Thymus (tissue), 11 donors: ENCODE data around the gene RTN4RL1. TPM values are rescaled to one million over a fixed set of nuclear protein-coding genes. Genes with fewer than 3 reads are reported as not detected.

Source experiments
- DNase-seq, 9 donors: peaks; one replicate each; pipeline ENCODE4 v3.0.0-alpha.2; 2013; ENCODE audit warnings: low spot score in 9 of 9, low read depth in 6 of 9, missing footprints in 1 of 9
- H3K27ac ChIP-seq, 2 donors: one replicate each; pipeline ENCODE4 v1.5.1; 2013; ENCODE audit warnings: control low read depth in 1 of 2, low read depth in 1 of 2, low read length in 1 of 2, mild to moderate bottlenecking in 1 of 2, moderate library complexity in 1 of 2
- H3K27me3 ChIP-seq, 2 donors: one replicate each; pipeline ENCODE4 v1.5.1; 2013; ENCODE audit warnings: low read length in 1 of 2; ENCODE audit not compliant: control insufficient read depth in 2 of 2, insufficient read depth in 1 of 2
- H3K36me3 ChIP-seq, 2 donors: one replicate each; pipeline ENCODE4 v1.5.1; 2013; ENCODE audit warnings: low read length in 1 of 2, mild to moderate bottlenecking in 1 of 2, moderate library complexity in 1 of 2; ENCODE audit not compliant: control insufficient read depth in 2 of 2, insufficient read depth in 2 of 2
- H3K4me1 ChIP-seq, 2 donors: one replicate each; pipeline ENCODE4 v1.5.1; 2013; ENCODE audit warnings: low read length in 2 of 2; ENCODE audit not compliant: control insufficient read depth in 2 of 2, insufficient read depth in 2 of 2
- H3K4me3 ChIP-seq, 2 donors: one replicate each; pipeline ENCODE4 v1.5.1; 2013; ENCODE audit warnings: low read length in 2 of 2, control low read depth in 1 of 2, mild to moderate bottlenecking in 1 of 2
- H3K9me3 ChIP-seq, 2 donors: one replicate each; pipeline ENCODE4 v1.5.1; 2013; ENCODE audit warnings: low read length in 1 of 2, mild to moderate bottlenecking in 1 of 2; ENCODE audit not compliant: control insufficient read depth in 2 of 2, insufficient read depth in 1 of 2
- WGBS: extraction: QIAGEN DNeasy Blood & Tissue Kit; methylation state at CpG from one replicate; pipeline ENCODE4 v1.1.7; 2013; 5-methylcytosine and 5-hydroxymethylcytosine counted together
- polyA plus RNA-seq: library from polyadenylated mRNA; stranded (reverse); fragments of 200-250 nt; gene quantifications from one replicate; pipeline ENCODE4 v1.2.3, GENCODE V29; 2013
- total RNA-seq: library from RNA; stranded (reverse); fragments of 120-200 nt; gene quantifications from one replicate; pipeline ENCODE4 v1.2.4, GENCODE V29; 2013
- donor health status: healthy.

RTN4RL1 gene
- total and polyA plus RNA-seq, 2 donors = 0.52 to 0.68 TPM

DNA sequence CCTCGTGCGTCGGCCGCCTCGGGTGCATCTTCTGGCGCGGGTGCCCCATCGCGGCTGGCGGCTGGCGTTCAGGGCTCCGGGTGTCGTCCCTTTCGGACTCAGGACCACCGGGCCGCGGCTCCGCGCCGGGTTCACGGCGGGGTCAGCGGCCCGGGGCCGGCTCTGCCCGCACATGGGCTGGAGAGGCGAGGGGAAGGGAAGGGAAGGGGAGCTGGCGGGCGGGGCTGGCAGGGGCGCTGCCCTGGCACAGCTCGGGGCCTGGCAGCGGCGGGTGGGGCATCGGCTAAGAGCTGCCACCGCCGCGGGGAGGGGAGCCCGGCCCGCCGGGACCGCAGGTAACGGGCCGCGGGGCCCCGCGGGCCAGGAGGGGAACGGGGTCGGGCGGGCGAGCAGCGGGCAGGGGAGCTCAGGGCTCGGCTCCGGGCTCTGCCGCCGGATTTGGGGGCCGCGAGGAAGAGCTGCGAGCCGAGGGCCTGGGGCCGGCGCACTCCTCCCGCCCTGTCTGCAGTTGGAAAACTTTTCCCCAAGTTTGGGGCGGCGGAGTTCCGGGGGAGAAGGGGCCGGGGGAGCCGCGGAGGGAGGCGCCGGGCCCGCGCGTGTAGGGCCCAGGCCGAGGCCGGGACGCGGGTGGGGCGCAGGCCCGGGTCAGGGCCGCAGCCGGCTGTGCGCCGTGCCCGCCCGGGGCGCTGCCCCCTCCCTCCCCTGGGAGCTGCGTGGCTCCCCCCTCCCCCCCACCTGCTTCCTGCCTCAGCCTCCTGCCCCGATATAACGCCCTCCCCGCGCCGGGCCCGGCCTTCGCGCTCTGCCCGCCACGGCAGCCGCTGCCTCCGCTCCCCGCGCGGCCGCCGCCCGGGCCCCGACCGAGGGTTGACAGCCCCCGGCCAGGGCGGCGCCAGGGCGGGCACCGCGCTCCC is 30.4 kb upstream of the RTN4RL1 start:
- under 1% methylated on average over 113 of the region's 113 CpGs for WGBS
- DNase-seq = no peak
- Histone ChIP-seq H3K9me3 (peaks cover 1 to 22% of the 10 kb centered on the region in 2 donors), H3K4me1 (peaks cover 46 to 59% of the 10 kb centered on the region in 2 donors), H3K27me3 (peaks cover 91 to 95% of the 10 kb centered on the region in 2 donors), H3K4me3 (peak overlapping the region; percentile 29 to 45), H3K36me3 (peaks cover 4 to 5% of the 10 kb centered on the region in 2 donors), H3K27ac (peak overlapping the region in 1 of 2 donors; percentile 68)

DNA sequence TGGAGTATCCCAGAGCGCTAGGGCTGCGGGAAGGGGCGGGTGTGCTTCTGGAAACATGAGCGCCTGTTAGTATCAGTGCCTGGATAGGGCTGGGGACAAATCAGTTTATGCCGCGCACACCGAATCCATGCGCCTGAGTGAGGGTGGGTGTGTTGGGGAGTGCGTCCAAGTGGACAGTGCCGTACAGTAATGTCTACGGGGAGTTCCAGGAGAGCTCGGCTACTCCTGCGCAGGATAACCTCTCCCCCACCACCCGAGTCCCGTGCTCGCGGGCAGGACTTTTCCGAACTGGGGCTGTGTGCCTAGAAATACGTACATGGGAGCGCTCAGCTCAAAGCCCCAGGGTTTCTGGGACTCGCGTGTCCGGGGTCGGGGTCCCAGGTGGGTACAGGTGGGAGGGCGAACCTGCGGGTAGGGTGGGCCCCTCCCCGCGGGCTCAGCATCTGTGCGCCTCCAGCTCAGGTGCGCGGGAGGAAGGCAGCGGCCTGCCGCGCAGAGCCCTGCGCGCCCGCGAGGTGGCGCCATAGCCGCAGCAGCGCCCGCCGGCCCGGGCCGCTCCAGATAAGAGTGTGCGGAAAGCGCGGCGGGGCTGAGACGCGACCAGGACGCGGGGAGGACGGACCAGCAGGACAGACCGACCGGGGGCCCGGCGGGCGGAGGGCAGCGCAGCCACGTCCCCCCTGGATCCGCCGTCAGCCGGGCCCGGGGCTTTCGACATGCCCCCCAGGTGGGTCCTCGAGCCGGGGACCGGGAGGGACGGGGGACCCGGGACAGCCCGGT is 29.6 kb upstream of the RTN4RL1 start, which contains the start of gene HIC1:
Gene HIC1 (plus strand): TSS at position 592 of the 780 bp plus-strand sequence. CDS start 1,588 bp downstream, outside the sequence.
- peak in 5 of 9 donors; percentile 54 to 81 (median 70) for DNase-seq
- Histone ChIP-seq H3K9me3 (peaks cover 1 to 19% of the 10 kb centered on the region in 2 donors), H3K27me3 (peaks cover 91 to 92% of the 10 kb centered on the region in 2 donors), H3K36me3 (peaks cover 0 to 4% of the 10 kb centered on the region in 2 donors), H3K4me1 (peaks cover 48 to 51% of the 10 kb centered on the region in 2 donors), H3K4me3 (peak within 1 kb of the TSS; percentile 27 to 45), H3K27ac (peak within 1 kb of the TSS; percentile 68)
- WGBS = 3% methylated on average over 72 of the region's 72 CpGs

- Histone ChIP-seq H3K27ac (peak overlapping the region; percentile 8 to 68), H3K36me3 (peaks cover 0 to 4% of the 10 kb centered on the region in 2 donors), H3K27me3 (peaks cover 91 to 92% of the 10 kb centered on the region in 2 donors), H3K4me3 (peak overlapping the region; percentile 27 to 36), H3K9me3 (peaks cover 1 to 19% of the 10 kb centered on the region in 2 donors), H3K4me1 (peaks cover 50 to 51% of the 10 kb centered on the region in 2 donors)
- 10% methylated on average over 16 of the region's 16 CpGs for WGBS
- DNase-seq = no peak
Measured at GRCh38 chr17:2054262-2054511, 29.1 kb upstream of the RTN4RL1 start.

GRCh38 chr17:2053380-2054261 is 28.5 kb upstream of the RTN4RL1 start:
- peak overlapping the region; percentile 54 to 68 for H3K27ac ChIP-seq
- H3K4me1 ChIP-seq = peaks cover 52 to 54% of the 10 kb centered on the region in 2 donors
- H3K36me3 ChIP-seq = peaks cover 0 to 4% of the 10 kb centered on the region in 2 donors
- peak in 4 of 9 donors; percentile 35 to 73 (median 62) for DNase-seq
- H3K27me3 ChIP-seq = peaks cover 90 to 91% of the 10 kb centered on the region in 2 donors
- H3K9me3 ChIP-seq = peaks cover 1 to 19% of the 10 kb centered on the region in 2 donors
- WGBS = 3% methylated on average over 84 of the region's 84 CpGs
- H3K4me3 ChIP-seq = peak overlapping the region; percentile 27 to 36

DNA sequence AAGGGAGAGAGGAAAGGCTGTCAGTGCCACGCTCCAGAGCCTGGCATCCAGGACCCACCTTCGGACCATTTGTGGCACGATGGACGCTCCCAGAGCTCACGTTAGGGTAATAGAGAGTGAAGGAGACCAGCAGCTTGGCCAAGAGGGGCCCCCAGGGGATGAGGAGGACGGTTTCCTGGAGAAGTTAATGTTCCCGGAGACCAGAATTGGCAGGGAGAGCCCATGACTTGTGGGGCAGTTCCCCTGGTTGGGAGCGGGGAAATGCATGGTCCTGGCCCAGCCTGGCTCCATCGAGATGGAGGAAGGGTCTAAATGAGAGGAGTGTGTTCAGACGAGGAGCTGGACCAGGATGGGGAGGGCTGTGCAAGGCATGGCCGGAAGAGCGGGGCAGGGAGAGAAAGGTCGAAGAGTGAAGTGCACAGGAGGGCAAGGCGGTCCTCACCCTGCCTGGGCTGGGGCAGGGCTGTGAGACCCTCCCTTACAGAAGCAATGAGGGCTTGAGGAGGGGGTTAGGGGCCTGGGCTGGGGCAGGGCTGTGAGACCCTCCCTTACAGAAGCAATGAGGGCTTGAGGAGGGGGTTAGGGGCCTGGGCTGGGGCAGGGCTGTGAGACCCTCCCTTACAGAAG is 26.9 kb upstream of the RTN4RL1 start:
- H3K4me1 ChIP-seq = peaks cover 48 to 50% of the 10 kb centered on the region in 2 donors

GRCh38 chr17:2051061-2051932 is 26.2 kb upstream of the RTN4RL1 start:
- H3K27me3 ChIP-seq = peaks cover 72 to 83% of the 10 kb centered on the region in 2 donors
- no peak for DNase-seq
- peaks cover 0 to 10% of the 10 kb centered on the region in 2 donors for H3K9me3 ChIP-seq
- WGBS = 5% methylated on average over 81 of the region's 81 CpGs
- peaks cover 41 to 46% of the 10 kb centered on the region in 2 donors for H3K4me1 ChIP-seq
- H3K36me3 ChIP-seq = no peaks in the 10 kb centered on the region
- H3K4me3 ChIP-seq = peak overlapping the region in 1 of 2 donors; percentile 67
- H3K27ac ChIP-seq = peak overlapping the region in 1 of 2 donors; percentile 4

More for the DNA sequence above, 26.9 kb upstream of the RTN4RL1 start:
- Histone ChIP-seq H3K27me3 (peaks cover 79 to 90% of the 10 kb centered on the region in 2 donors), H3K9me3 (peaks cover 0 to 13% of the 10 kb centered on the region in 2 donors), H3K4me3 (no peak overlapping the region), H3K27ac (no peak overlapping the region), H3K36me3 (no peaks in the 10 kb centered on the region)
- WGBS = 53% methylated on average over 14 of the region's 14 CpGs
- DNase-seq = no peak

DNA sequence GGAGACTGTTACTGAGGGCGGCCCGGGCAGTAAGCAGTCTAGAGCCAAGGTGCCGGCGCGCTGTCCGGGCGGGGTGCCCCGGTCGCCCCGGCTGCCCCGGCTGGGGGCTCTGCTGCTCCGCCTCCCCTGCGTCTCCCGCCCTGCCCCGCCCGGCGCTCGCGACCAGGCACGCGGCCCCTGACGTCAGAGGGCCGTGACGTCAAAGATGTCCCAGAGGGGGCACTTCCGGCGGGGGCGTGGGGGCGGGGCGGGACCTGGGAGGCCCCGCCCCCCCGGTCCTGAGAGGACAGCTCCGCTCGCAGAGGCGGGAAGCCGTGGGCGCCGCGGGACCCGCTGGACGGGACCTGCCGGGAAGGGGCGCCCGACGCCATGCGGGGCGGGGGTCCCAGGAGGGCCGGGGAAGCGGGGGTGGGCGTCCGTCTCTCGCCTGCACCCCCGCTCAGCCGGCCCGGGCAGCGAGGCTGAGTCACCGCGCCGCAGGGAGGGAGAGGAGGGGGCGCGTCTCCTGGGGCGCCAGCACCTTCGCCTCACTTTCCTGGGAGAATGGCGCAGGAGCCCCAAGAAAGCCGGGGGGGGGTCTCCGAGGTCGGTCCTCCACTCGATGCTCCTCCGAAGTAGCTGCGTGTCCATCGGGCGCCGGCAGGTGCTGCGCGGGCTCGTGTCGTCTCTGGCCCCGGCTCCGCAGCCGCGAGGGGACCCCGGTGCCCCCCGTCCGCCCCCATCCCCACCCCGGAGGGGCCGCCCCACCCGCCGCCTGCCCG is 25.3 kb upstream of the RTN4RL1 start:
- H3K27ac ChIP-seq = no peak overlapping the region
- H3K4me1 ChIP-seq = peaks cover 34 to 42% of the 10 kb centered on the region in 2 donors
- peaks cover 64 to 75% of the 10 kb centered on the region in 2 donors for H3K27me3 ChIP-seq
- DNase-seq = peak in 4 of 9 donors; percentile 41 to 75 (median 62)
- H3K4me3 ChIP-seq = peak overlapping the region; percentile 24 to 67
- 2% methylated on average over 88 of the region's 88 CpGs for WGBS
- peaks cover 0 to 8% of the 10 kb centered on the region in 2 donors for H3K9me3 ChIP-seq
- H3K36me3 ChIP-seq = no peaks in the 10 kb centered on the region
